Astrocyte (in vitro differentiated cells and primary cell): Measurements from ENCODE around the gene CHSY1. TPM values are rescaled to one million over a fixed set of nuclear protein-coding genes. Genes with fewer than 3 reads are reported as not detected.

Experiments used
- DNase-seq: peaks from one replicate; pipeline ENCODE4 v3.0.0-alpha.2; 2010; ENCODE audit warnings: low read depth
- FAIRE-seq: peaks from 2 replicates; lab custom pipeline; 2011; peaks lifted over from hg19 to GRCh38; lab: Jason Lieb, UNC
- H2AFZ ChIP-seq: 2 replicates; pipeline ENCODE4 v1.6.0; 2012; ENCODE audit warnings: low read depth, low read length, inconsistent platforms
- H3K27ac ChIP-seq: 2 replicates; pipeline ENCODE4 v1.5.1; 2011; ENCODE audit warnings: low read depth, low read length, inconsistent platforms
- H3K27me3 ChIP-seq: 2 replicates; pipeline ENCODE4 v1.6.0; 2011; ENCODE audit warnings: low read length, inconsistent platforms; ENCODE audit not compliant: insufficient read depth
- H3K36me3 ChIP-seq: 2 replicates; pipeline ENCODE4 v1.5.1; 2011; ENCODE audit warnings: low read length, inconsistent platforms; ENCODE audit not compliant: insufficient read depth
- H3K4me1 ChIP-seq: 2 replicates; pipeline ENCODE4 v1.5.1; 2011; ENCODE audit warnings: low read length, inconsistent platforms; ENCODE audit not compliant: insufficient read depth
- H3K4me2 ChIP-seq: 2 replicates; pipeline ENCODE4 v1.6.0; 2012; ENCODE audit warnings: low read length, inconsistent platforms
- H3K4me3 ChIP-seq: 2 replicates; pipeline ENCODE4 v1.5.1; 2011; ENCODE audit warnings: low read depth, mild to moderate bottlenecking, low read length, inconsistent platforms; ENCODE audit not compliant: insufficient read depth
- H3K79me2 ChIP-seq: 2 replicates; pipeline ENCODE4 v1.6.0; 2012; ENCODE audit warnings: mild to moderate bottlenecking, low read length, inconsistent platforms; ENCODE audit not compliant: insufficient read depth
- H3K9ac ChIP-seq: 2 replicates; pipeline ENCODE4 v1.6.0; 2012; ENCODE audit warnings: mild to moderate bottlenecking, low read length, inconsistent platforms
- H3K9me3 ChIP-seq: 2 replicates; pipeline ENCODE4 v1.5.1; 2012; ENCODE audit warnings: low read depth, mild to moderate bottlenecking, low read length, inconsistent platforms; ENCODE audit not compliant: insufficient read depth
- H4K20me1 ChIP-seq: 2 replicates; pipeline ENCODE4 v1.6.0; 2012; ENCODE audit warnings: low read length, inconsistent platforms; ENCODE audit not compliant: insufficient read depth
- H3K27ac Mint-ChIP-seq: one replicate; pipeline ENCODE4 v1.8.0; 2021; ENCODE audit warnings: mild to moderate bottlenecking, mixed read lengths; ENCODE audit not compliant: unreplicated experiment
- H3K27me3 Mint-ChIP-seq: one replicate; pipeline ENCODE4 v1.8.0; 2021; ENCODE audit warnings: low read depth, mixed read lengths; ENCODE audit not compliant: unreplicated experiment
- H3K36me3 Mint-ChIP-seq: one replicate; pipeline ENCODE4 v1.8.0; 2021; ENCODE audit warnings: low read depth, mixed read lengths; ENCODE audit not compliant: unreplicated experiment
- H3K4me1 Mint-ChIP-seq: one replicate; pipeline ENCODE4 v1.8.0; 2021; ENCODE audit warnings: low read depth, mixed read lengths; ENCODE audit not compliant: unreplicated experiment
- H3K4me3 Mint-ChIP-seq: one replicate; pipeline ENCODE4 v1.8.0; 2021; ENCODE audit warnings: mild to moderate bottlenecking, moderate library complexity, mixed read lengths; ENCODE audit not compliant: unreplicated experiment
- H3K9me3 Mint-ChIP-seq: one replicate; pipeline ENCODE4 v1.8.0; 2021; ENCODE audit warnings: mild to moderate bottlenecking, mixed read lengths; ENCODE audit not compliant: unreplicated experiment
- EZH2 ChIP-seq: IDR thresholded peaks from 2 replicates; pipeline ENCODE4 v1.6.1; 2012; ENCODE audit warnings: mild to moderate bottlenecking, low read length, inconsistent platforms; ENCODE audit not compliant: insufficient read depth
- total RNA-seq: library from RNA; stranded (reverse); gene quantifications from 2 replicates; pipeline ENCODE4 v1.2.1, GENCODE V29; 2021
- TF ChIP-seq, protein P1 (sequence below): IDR thresholded peaks from 2 replicates; pipeline ENCODE4 v1.5.1; 2011; ENCODE audit warnings: low read depth, mild to moderate bottlenecking, inconsistent platforms, low read length, moderate library complexity; ENCODE audit not compliant: insufficient read depth

CHSY1 gene
- total RNA-seq, 1 donor from 2014 or later = 42.2 TPM

DNA sequence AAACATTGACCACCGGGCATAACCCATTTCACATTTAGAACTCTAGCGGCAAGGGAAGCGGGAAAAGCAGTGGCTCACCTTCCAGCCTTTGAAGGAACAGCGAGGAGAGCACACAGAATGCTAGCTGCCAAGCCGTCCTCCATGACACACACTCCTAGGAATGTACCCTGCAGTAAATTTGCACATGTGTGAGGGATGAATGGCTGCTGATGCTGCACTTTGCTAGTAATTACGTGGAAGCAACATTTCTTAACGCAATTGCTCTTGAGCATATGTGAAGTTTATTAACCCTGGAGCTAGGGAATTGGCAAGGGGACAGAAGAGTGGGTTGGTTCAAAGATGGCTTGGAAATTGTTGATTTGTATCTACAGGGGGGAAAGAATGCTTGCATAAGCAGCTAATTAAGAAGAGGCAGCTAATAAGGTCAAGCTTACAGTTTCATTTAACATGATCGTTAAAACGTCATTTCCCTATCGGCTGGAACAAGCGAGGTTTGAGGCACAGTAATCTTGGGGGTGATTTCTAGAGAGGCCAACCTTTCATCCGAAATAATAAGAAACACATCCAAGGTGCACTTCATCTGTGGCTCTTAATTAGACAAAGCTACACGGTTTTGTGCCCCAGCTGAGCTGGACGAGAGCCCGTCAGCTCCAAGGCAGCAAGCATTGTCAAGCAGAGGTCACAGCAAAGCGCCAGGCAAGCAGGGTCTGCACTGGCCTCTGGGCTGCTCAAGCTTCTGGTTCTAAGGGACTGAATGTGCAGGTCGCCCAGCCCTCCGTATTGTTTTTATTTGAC is 123.4 kb downstream of the CHSY1 start:
- H3K4me1 ChIP-seq = peaks cover 36% of the 10 kb centered on the region
- Mint-ChIP-seq H3K9me3 (peaks cover 4% of the 10 kb centered on the region), H3K27ac (no peak overlapping the region), H3K4me1 (peaks cover 13% of the 10 kb centered on the region), H3K4me3 (peak overlapping the region; percentile 55), H3K27me3 (peaks cover 16% of the 10 kb centered on the region), H3K36me3 (no peaks in the 10 kb centered on the region)
- H2AFZ ChIP-seq = no peak overlapping the region
- H3K36me3 ChIP-seq = no peaks in the 10 kb centered on the region
- FAIRE-seq = no peak
- H3K27ac ChIP-seq = peak overlapping the region; percentile 98
- peak overlapping the region; percentile 20 for H3K4me3 ChIP-seq
- H4K20me1 ChIP-seq = no peaks in the 10 kb centered on the region
- no peaks in the 10 kb centered on the region for H3K79me2 ChIP-seq
- no peak for TF ChIP-seq EZH2
- TF ChIP-seq, protein P1, sequence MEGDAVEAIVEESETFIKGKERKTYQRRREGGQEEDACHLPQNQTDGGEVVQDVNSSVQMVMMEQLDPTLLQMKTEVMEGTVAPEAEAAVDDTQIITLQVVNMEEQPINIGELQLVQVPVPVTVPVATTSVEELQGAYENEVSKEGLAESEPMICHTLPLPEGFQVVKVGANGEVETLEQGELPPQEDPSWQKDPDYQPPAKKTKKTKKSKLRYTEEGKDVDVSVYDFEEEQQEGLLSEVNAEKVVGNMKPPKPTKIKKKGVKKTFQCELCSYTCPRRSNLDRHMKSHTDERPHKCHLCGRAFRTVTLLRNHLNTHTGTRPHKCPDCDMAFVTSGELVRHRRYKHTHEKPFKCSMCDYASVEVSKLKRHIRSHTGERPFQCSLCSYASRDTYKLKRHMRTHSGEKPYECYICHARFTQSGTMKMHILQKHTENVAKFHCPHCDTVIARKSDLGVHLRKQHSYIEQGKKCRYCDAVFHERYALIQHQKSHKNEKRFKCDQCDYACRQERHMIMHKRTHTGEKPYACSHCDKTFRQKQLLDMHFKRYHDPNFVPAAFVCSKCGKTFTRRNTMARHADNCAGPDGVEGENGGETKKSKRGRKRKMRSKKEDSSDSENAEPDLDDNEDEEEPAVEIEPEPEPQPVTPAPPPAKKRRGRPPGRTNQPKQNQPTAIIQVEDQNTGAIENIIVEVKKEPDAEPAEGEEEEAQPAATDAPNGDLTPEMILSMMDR = no peak
- DNase-seq = peak; percentile 98
- H3K27me3 ChIP-seq = no peaks in the 10 kb centered on the region
- H3K4me2 ChIP-seq = peak overlapping the region; percentile 71
- peaks cover 6% of the 10 kb centered on the region for H3K9me3 ChIP-seq
- H3K9ac ChIP-seq = peak overlapping the region; percentile 84

DNA sequence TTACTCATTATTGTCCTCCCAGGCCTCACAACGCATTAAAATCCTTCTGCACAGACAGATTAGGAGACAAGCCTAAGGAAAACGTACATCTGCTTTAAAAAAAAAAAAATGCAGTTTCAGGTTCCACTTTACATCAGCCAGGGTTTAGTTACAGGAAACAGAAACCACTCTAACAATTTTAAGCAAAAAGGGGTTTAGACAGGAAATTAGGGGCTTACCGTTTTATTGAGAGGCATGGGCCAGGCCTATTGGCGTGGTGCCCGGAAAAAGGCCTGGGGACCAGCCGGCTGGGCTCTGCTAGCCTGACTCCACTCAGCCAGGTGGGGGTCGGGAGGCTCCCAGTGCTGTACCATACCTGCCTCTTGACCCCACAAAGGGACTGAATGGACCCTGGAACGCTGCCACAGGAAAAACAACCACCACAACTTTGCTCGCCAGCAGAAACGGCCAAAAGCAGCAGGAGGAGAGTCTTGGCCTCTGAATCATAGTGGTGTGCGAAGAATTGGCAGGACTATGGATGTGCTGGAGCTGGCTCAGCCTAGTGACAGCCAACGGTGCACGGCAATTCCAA is 124.3 kb downstream of the CHSY1 start:
- Histone ChIP-seq H2AFZ (peak overlapping the region; percentile 43), H3K9me3 (peaks cover 6% of the 10 kb centered on the region), H3K27me3 (no peaks in the 10 kb centered on the region), H4K20me1 (no peaks in the 10 kb centered on the region), H3K79me2 (no peaks in the 10 kb centered on the region), H3K9ac (peak overlapping the region; percentile 84), H3K4me2 (peak overlapping the region; percentile 71), H3K4me1 (peaks cover 36% of the 10 kb centered on the region), H3K36me3 (no peaks in the 10 kb centered on the region), H3K4me3 (peak overlapping the region; percentile 6), H3K27ac (peak overlapping the region; percentile 98)
- FAIRE-seq (no peak), DNase-seq (peak; percentile 98)
- H3K27me3 Mint-ChIP-seq = peaks cover 13% of the 10 kb centered on the region
- no peak overlapping the region for H3K27ac Mint-ChIP-seq
- TF ChIP-seq, protein P1 = no peak
- TF ChIP-seq EZH2 = no peak
- no peaks in the 10 kb centered on the region for H3K36me3 Mint-ChIP-seq
- H3K9me3 Mint-ChIP-seq = peaks cover 9% of the 10 kb centered on the region
- peak overlapping the region; percentile 55 for H3K4me3 Mint-ChIP-seq
- H3K4me1 Mint-ChIP-seq = peaks cover 13% of the 10 kb centered on the region
